Stimulated activated CD8-positive, alpha-beta memory T cell treated with anti-CD3 and anti-CD28 coated beads, Interleukin-15, amount 100 ng/mL, for 1 hour (primary cell): Measurements from ENCODE around the gene PNKP.
"Not testable (repeated sequence)": the region's sequence is repeated elsewhere in the genome, so short reads cannot be mapped to it uniquely, and the experiment has no call there.

ENCODE experiments used
- DNase-seq: peaks from one replicate; pipeline ENCODE4 v3.0.0-alpha.2; 2020; ENCODE audit warnings: low read depth

The PNKP gene

GRCh38 chr19:49845414-49845813 is 22.0 kb downstream of the PNKP start:
- no peak for DNase-seq

- DNase-seq: no peak
Observed at GRCh38 chr19:49844138-49845095, 23.0 kb downstream of the PNKP start.

GRCh38 chr19:49843265-49843664 is 24.1 kb downstream of the PNKP start:
- DNase-seq: no peak

GRCh38 chr19:49840736-49841249 is 26.6 kb downstream of the PNKP start:
- no peak for DNase-seq

- DNase-seq: no peak
Observed at GRCh38 chr19:49840321-49840720, 27.1 kb downstream of the PNKP start.

- DNase-seq: no peak
Observed at GRCh38 chr19:49839713-49840112, 27.7 kb downstream of the PNKP start.

GRCh38 chr19:49838885-49839588 is 28.3 kb downstream of the PNKP start:
- DNase-seq: no peak

- DNase-seq: no peak
Observed at GRCh38 chr19:49837425-49837824, 30.0 kb downstream of the PNKP start.

- no peak for DNase-seq
Observed at GRCh38 chr19:49837009-49837310, 30.4 kb downstream of the PNKP start.

GRCh38 chr19:49836176-49837008 is 31.0 kb downstream of the PNKP start:
- no peak for DNase-seq

GRCh38 chr19:49835562-49835961 is 31.8 kb downstream of the PNKP start:
- DNase-seq: no peak

- no peak for DNase-seq
Observed at GRCh38 chr19:49833599-49833998, 33.8 kb downstream of the PNKP start.

- no peak for DNase-seq
Observed at GRCh38 chr19:49832556-49832955, 34.8 kb downstream of the PNKP start.

- DNase-seq: no peak
Observed at GRCh38 chr19:49831592-49831991, 35.8 kb downstream of the PNKP start.

GRCh38 chr19:49830766-49831165 is 36.6 kb downstream of the PNKP start:
- no peak for DNase-seq

GRCh38 chr19:49829721-49830120 is 37.7 kb downstream of the PNKP start:
- no peak for DNase-seq

GRCh38 chr19:49829200-49829599 is 38.2 kb downstream of the PNKP start:
- no peak for DNase-seq

- DNase-seq: no peak
Observed at GRCh38 chr19:49827034-49827433, 40.3 kb downstream of the PNKP start.

- no peak for DNase-seq
Observed at GRCh38 chr19:49824662-49825061, 42.7 kb downstream of the PNKP start.

- DNase-seq: no peak
Observed at GRCh38 chr19:49823472-49823871, 43.9 kb downstream of the PNKP start.

GRCh38 chr19:49820125-49820524 is 47.3 kb downstream of the PNKP start:
- no peak for DNase-seq

GRCh38 chr19:49819452-49820115 is 47.8 kb downstream of the PNKP start:
- DNase-seq: not testable (repeated sequence)
